Measurements from ENCODE around the gene NDUFS3.

DNA sequence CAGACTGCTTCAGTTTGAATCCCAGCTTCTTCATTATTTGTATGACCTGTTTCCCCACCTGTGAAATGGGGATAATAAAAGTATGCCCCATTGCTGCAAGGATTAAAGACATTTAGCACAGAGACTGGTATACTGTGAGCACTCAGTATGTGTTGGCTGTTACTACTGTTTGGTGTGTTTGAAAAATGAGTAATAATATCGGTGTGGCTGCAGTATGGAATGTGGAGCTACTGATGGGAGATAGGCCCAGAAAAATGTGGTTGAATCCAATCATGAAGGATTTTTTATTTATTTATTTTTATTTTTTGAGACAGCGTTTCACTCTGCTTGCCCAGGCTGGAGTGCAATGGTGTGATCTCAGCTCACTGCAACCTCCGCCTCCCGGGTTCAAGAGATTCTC, 24.4 kb downstream of the NDUFS3 start:
- TF ChIP-seq YY1 (IDR thresholded peaks at IDR 0.05; ENCODE audit: insufficient read depth, insufficient read length) (no peak), SUZ12 (IDR thresholded peaks at IDR 0.05; ENCODE audit: extremely low read depth, insufficient read depth, insufficient read length) (no peak)

Data from NT2/D1 (cell line).